ENCODE results near the gene COBL.

- TF ChIP-seq HDGF (IDR thresholded peaks at IDR 0.05; ENCODE audit: borderline replicate concordance) = no peak
- no peak for TF ChIP-seq FOXM1 (IDR thresholded peaks at IDR 0.05; ENCODE audit: borderline replicate concordance)
- no peak for TF ChIP-seq ARNT (IDR thresholded peaks at IDR 0.05)
These were observed 175.1 kb downstream of the COBL start for GRCh38 chr7:51141451-51142003.
